AG04449 (cell line): ENCODE data around the gene ATP6V1F.

ENCODE experiments used
- CTCF ChIA-PET: fragments of 350-600 bp; formaldehyde crosslinking; extraction: SDS; loops from one replicate; lab custom pipeline; 2021; ENCODE audit warnings: antibody characterized with exemption; lab: Yijun Ruan, JAX
- POLR2A ChIA-PET: fragments of 400-600, 350-600 bp; formaldehyde crosslinking; extraction: SDS; loops from one replicate; lab custom pipeline; 2020; ENCODE audit warnings: antibody characterized with exemption, inconsistent platforms; lab: Yijun Ruan, JAX
- DNase-seq: peaks from one replicate; pipeline ENCODE4 v3.0.0-alpha.2; 2010; ENCODE audit warnings: low read depth, low spot score
- H3K4me3 ChIP-seq: 2 replicates; pipeline ENCODE4 v1.5.1; 2011; ENCODE audit warnings: low read depth, mild to moderate bottlenecking, control low read depth, low read length
- TF ChIP-seq, protein P1 (sequence below): IDR thresholded peaks from one replicate; pipeline ENCODE4 v1.5.1; 2011; ENCODE audit warnings: mild to moderate bottlenecking, moderate library complexity, low read length, control low read depth, inconsistent platforms; ENCODE audit not compliant: insufficient read depth; ENCODE audit errors: missing control alignments

The ATP6V1F gene

DNA sequence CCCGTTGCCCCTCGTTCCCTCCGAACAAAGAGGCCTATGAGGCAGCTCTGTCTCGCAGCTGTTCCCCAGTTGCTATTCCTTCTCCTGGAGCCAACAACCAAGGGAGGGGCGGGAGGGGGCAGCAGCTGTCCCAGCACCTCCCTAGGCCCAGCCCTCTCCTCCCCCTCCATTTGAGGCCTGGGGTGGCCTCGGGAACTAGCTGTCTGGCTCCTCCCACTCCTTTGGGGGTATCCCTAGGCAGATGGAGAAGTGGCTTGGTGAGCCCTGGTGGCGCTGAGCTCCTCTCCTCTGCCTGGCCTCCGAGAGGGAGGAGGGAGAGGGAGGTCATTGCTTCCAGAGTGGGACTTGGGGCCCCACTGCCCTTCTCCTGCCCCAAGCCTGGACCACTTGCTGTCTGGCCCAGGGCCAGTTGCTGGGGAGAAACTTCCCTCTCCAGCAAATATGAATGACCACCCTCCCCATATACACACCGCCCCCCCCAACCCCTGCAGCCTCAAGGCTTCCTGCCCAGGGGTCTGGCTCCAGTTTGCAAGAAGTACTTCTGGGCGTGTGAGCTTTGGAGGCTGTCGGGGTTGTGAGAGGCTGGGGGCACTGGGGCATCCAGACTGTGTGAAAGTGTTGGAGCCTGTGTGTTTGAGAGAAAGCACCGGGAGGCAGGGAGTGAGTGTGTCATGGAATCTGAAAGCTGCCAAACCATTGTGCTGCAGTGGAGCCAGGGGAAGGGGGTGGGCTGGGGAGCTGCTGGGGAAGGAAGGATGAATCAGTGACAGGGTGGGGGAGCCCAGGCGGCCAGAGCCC lies 29.3 kb upstream of the ATP6V1F start:
- DNase-seq, result no peak
- H3K4me3 ChIP-seq, result peak overlapping the region; percentile 95
- ChIA-PET POLR2A (interaction anchor here (0.7 to 4.0 kb wide), 9 partner anchors 10 to 105 kb away, joined by 3 to 39 read pairs (median 4); partner anchors contain the start of genes ATP6V1F and CALU), CTCF (interaction anchor here (0.7 to 2.8 kb wide), 5 partner anchors 8 to 372 kb away, joined by 3 to 17 read pairs (median 3); no protein-coding TSS in a partner anchor)
- TF ChIP-seq, protein P1, sequence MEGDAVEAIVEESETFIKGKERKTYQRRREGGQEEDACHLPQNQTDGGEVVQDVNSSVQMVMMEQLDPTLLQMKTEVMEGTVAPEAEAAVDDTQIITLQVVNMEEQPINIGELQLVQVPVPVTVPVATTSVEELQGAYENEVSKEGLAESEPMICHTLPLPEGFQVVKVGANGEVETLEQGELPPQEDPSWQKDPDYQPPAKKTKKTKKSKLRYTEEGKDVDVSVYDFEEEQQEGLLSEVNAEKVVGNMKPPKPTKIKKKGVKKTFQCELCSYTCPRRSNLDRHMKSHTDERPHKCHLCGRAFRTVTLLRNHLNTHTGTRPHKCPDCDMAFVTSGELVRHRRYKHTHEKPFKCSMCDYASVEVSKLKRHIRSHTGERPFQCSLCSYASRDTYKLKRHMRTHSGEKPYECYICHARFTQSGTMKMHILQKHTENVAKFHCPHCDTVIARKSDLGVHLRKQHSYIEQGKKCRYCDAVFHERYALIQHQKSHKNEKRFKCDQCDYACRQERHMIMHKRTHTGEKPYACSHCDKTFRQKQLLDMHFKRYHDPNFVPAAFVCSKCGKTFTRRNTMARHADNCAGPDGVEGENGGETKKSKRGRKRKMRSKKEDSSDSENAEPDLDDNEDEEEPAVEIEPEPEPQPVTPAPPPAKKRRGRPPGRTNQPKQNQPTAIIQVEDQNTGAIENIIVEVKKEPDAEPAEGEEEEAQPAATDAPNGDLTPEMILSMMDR, result no peak

GRCh38 chr7:128833946-128834325 lies 28.7 kb upstream of the ATP6V1F start:
- POLR2A ChIA-PET, result interaction anchor here (0.7 to 4.0 kb wide), 4 partner anchors 11 to 94 kb away, joined by 3 to 39 read pairs (median 12); partner anchors contain the start of genes ATP6V1F and CALU
- H3K4me3 ChIP-seq, result peak overlapping the region; percentile 95
- no peak for DNase-seq

GRCh38 chr7:128835231-128835751 lies 27.4 kb upstream of the ATP6V1F start:
- ChIA-PET CTCF (interaction anchor here (1.1 to 2.4 kb wide), 3 partner anchors 15 to 55 kb away, joined by 3 to 9 read pairs (median 4); no protein-coding TSS in a partner anchor), POLR2A (interaction anchor here (0.7 to 1.7 kb wide), 5 partner anchors 8 to 97 kb away, joined by 3 to 6 read pairs (median 4); partner anchors contain the start of genes ATP6V1F and CALU)
- no peak overlapping the region for H3K4me3 ChIP-seq
- TF ChIP-seq, protein P1, result no peak
- DNase-seq, result no peak

More at GRCh38 chr7:128833946-128834325, 28.7 kb upstream of the ATP6V1F start:
- CTCF ChIA-PET, result interaction anchor here (0.6 to 2.8 kb wide), 5 partner anchors 10 to 373 kb away, joined by 3 to 17 read pairs (median 3); no protein-coding TSS in a partner anchor
- TF ChIP-seq, protein P1, result no peak

GRCh38 chr7:128835790-128836641 lies 26.6 kb upstream of the ATP6V1F start:
- ChIA-PET POLR2A (interaction anchor here (1.1 to 1.7 kb wide), 5 partner anchors 8 to 97 kb away, joined by 3 to 6 read pairs (median 4); partner anchors contain the start of genes ATP6V1F and CALU), CTCF (interaction anchor here (1.1 to 2.4 kb wide), 3 partner anchors 15 to 55 kb away, joined by 3 to 9 read pairs (median 4); no protein-coding TSS in a partner anchor)
- TF ChIP-seq, protein P1, result no peak
- H3K4me3 ChIP-seq, result no peak overlapping the region
- no peak for DNase-seq

GRCh38 chr7:128836729-128837348 lies 25.8 kb upstream of the ATP6V1F start:
- TF ChIP-seq, protein P1, result no peak
- CTCF ChIA-PET, result interaction anchor here (2.4 kb wide), 1 partner anchor 46 kb away, joined by 9 read pairs; no protein-coding TSS in a partner anchor
- POLR2A ChIA-PET, result interaction anchor here (1.1 to 1.7 kb wide), 5 partner anchors 9 to 98 kb away, joined by 3 to 6 read pairs (median 4); partner anchors contain the start of genes ATP6V1F and CALU
- no peak overlapping the region for H3K4me3 ChIP-seq
- DNase-seq, result no peak
